GM12878 (cell line): Measurements from ENCODE around the gene TTC9C. TPM values are rescaled to one million over a fixed set of nuclear protein-coding genes. Genes with fewer than 3 reads are reported as not detected.

ENCODE experiments used
- ATAC-seq: fragments of 200-7000 bp; cut with Tn5 transposase; 3 replicates; pipeline ENCODE4 v1.9.1; 2020; ENCODE audit warnings: mild to moderate bottlenecking, moderate library complexity
- BruUV-seq: library from RNA; stranded (reverse); fragments of 400-500 nt; replicated peaks from 2 replicates; lab custom pipeline; 2021; lab: Mats Ljungman, UMichigan
- CTCF ChIA-PET: fragments of 300-600 bp; sonication (Branson Sonifier 250); formaldehyde crosslinking; extraction: SDS; loops from one replicate; lab custom pipeline; 2021; ENCODE audit warnings: inconsistent platforms; lab: Yijun Ruan, JAX
- POLR2A ChIA-PET: fragments of 350-600 bp; formaldehyde crosslinking; extraction: SDS; loops from one replicate; lab custom pipeline; 2021; ENCODE audit warnings: inconsistent platforms; lab: Charles Lee
- RAD21 ChIA-PET: fragments of 300-600 bp; sonication (Branson Sonifier 250); formaldehyde crosslinking; loops from one replicate; lab custom pipeline; 2023; ENCODE audit warnings: antibody characterized with exemption; ENCODE audit not compliant: unreplicated experiment; lab: Charles Lee
- SMC1A ChIA-PET: fragments of 300-600 bp; sonication (Branson Sonifier 250); formaldehyde crosslinking; loops from one replicate; lab custom pipeline; 2023; ENCODE audit not compliant: unreplicated experiment, uncharacterized antibody; lab: Charles Lee
- DNase-seq: peaks from one replicate; pipeline ENCODE4 v3.0.0-alpha.2; 2011; ENCODE audit warnings: low read depth, low spot score
- FAIRE-seq: peaks from 3 replicates; lab custom pipeline; 2011; peaks lifted over from hg19 to GRCh38; lab: Jason Lieb, UNC
- H2AFZ ChIP-seq: 2 replicates; pipeline ENCODE4 v1.6.0; 2011; ENCODE audit warnings: low read depth, low read length, control low read depth; ENCODE audit not compliant: control insufficient read depth
- H3K27ac ChIP-seq: 2 replicates; pipeline ENCODE4 v1.5.1; 2011; ENCODE audit warnings: control low read depth; ENCODE audit not compliant: control insufficient read depth, insufficient read depth
- H3K27me3 ChIP-seq, 2 experiments: replicated peaks in 1 of 2; 2 replicates each; pipeline versions ENCODE4 v1.6.0 to v1.6.1; 2011; ENCODE audit warnings: low read length in 1 of 2; ENCODE audit not compliant: control insufficient read depth in 2 of 2, insufficient read depth in 2 of 2
- H3K36me3 ChIP-seq, 2 experiments: 2 replicates each; pipeline ENCODE4 v1.5.1; 2011; ENCODE audit warnings: low read length in 1 of 2; ENCODE audit not compliant: control insufficient read depth in 2 of 2, insufficient read depth in 2 of 2
- H3K4me1 ChIP-seq: 2 replicates; pipeline ENCODE4 v1.6.1; 2011; ENCODE audit warnings: mild to moderate bottlenecking, low read length, moderate library complexity, mixed read lengths; ENCODE audit not compliant: control insufficient read depth, insufficient read depth
- H3K4me2 ChIP-seq: 2 replicates; pipeline ENCODE4 v1.6.0; 2011; ENCODE audit warnings: control low read depth; ENCODE audit not compliant: control insufficient read depth, insufficient read depth
- H3K4me3 ChIP-seq: fragments of 200-600 bp; sonication (generic); 2 replicates; pipeline ENCODE4 v1.5.1; 2016
- H3K79me2 ChIP-seq: 2 replicates; pipeline ENCODE4 v1.6.0; 2011; ENCODE audit warnings: low read length; ENCODE audit not compliant: control insufficient read depth, insufficient read depth
- H3K9ac ChIP-seq: 2 replicates; pipeline ENCODE4 v1.8.0; 2011; ENCODE audit warnings: low read length, control low read depth, mixed read lengths; ENCODE audit not compliant: control insufficient read depth, insufficient read depth
- H3K9me3 ChIP-seq: replicated peaks from 3 replicates; pipeline ENCODE4 v1.5.1; 2011; ENCODE audit warnings: mild to moderate bottlenecking, low read length; ENCODE audit not compliant: control insufficient read depth, insufficient read depth
- H4K20me1 ChIP-seq: 2 replicates; pipeline ENCODE4 v1.6.0; 2011; ENCODE audit not compliant: control insufficient read depth, insufficient read depth
- CHD1 ChIP-seq: IDR thresholded peaks from 2 replicates; pipeline ENCODE4 v1.6.1; 2012; ENCODE audit warnings: low read depth, low read length, improper control_type of control experiment
- CHD4 ChIP-seq: fragments of 200-600 bp; sonication (generic); IDR thresholded peaks from 2 replicates; pipeline ENCODE4 v1.6.1; 2016; ENCODE audit warnings: mild to moderate bottlenecking
- ETV6 ChIP-seq, 2 experiments: fragments of 450-650 bp in 1 of 2; IDR thresholded peaks in 1 of 2; conservative IDR thresholded peaks in 1 of 2; 2 replicates each; pipeline ENCODE4 v1.6.1; 2014; ENCODE audit warnings: antibody characterized with exemption in 1 of 2, borderline replicate concordance in 1 of 2, low read depth in 1 of 2, mild to moderate bottlenecking in 1 of 2, moderate library complexity in 1 of 2
- GABPA ChIP-seq: IDR thresholded peaks from 2 replicates; pipeline ENCODE4 v1.6.1; 2014; ENCODE audit warnings: antibody characterized with exemption, low read depth, mild to moderate bottlenecking, inconsistent platforms
- GATAD2B ChIP-seq: fragments of 450-650 bp; conservative IDR thresholded peaks from 2 replicates; pipeline ENCODE4 v1.6.1; 2017; ENCODE audit warnings: low read depth, mild to moderate bottlenecking, moderate library complexity
- HDAC2 ChIP-seq: fragments of 200-600 bp; sonication (generic); IDR thresholded peaks from 2 replicates; pipeline ENCODE4 v1.6.1; 2017
- HDGF ChIP-seq: fragments of 450-650 bp; IDR thresholded peaks from 2 replicates; pipeline ENCODE4 v1.6.1; 2016; ENCODE audit warnings: antibody characterized with exemption
- IKZF2 ChIP-seq, 2 experiments: fragments of 450-650 bp; IDR thresholded peaks; 2 replicates each; pipeline ENCODE4 v1.6.1; 2017; ENCODE audit warnings: mild to moderate bottlenecking in 2 of 2, moderate library complexity in 2 of 2
- KLF5 ChIP-seq: fragments of 450-650 bp; IDR thresholded peaks from 2 replicates; pipeline ENCODE4 v1.6.1; 2014; ENCODE audit warnings: mild to moderate bottlenecking; ENCODE audit not compliant: partially characterized antibody
- NBN ChIP-seq: fragments of 450-650 bp; IDR thresholded peaks from 2 replicates; pipeline ENCODE4 v1.6.1; 2016
- NFXL1 ChIP-seq: fragments of 450-650 bp; IDR thresholded peaks from 2 replicates; pipeline ENCODE4 v1.6.1; 2017; ENCODE audit warnings: antibody characterized with exemption, mild to moderate bottlenecking, borderline replicate concordance
- STAT1 ChIP-seq: fragments of 450-650 bp; conservative IDR thresholded peaks from 2 replicates; pipeline ENCODE4 v1.6.1; 2014; ENCODE audit warnings: antibody characterized with exemption, mild to moderate bottlenecking
- TCF12 ChIP-seq: IDR thresholded peaks from 2 replicates; pipeline ENCODE4 v1.6.1; 2011; ENCODE audit warnings: low read depth, mild to moderate bottlenecking, low read length
- ZNF217 ChIP-seq: fragments of 450-650 bp; IDR thresholded peaks from 2 replicates; pipeline ENCODE4 v1.6.1; 2017; ENCODE audit warnings: antibody characterized with exemption, mild to moderate bottlenecking
- WGBS: methylation state at CpG from one replicate; pipeline ENCODE4 v1.1.6; 2016; ENCODE audit warnings: low lambda C conversion rate; ENCODE audit not compliant: insufficient replicate concordance, insufficient coverage; ENCODE audit errors: missing lambda C conversion rate; 5-methylcytosine and 5-hydroxymethylcytosine counted together
- in situ Hi-C: fragments of 300-500 bp; cut with MboI; formaldehyde crosslinking; loops from 9 replicates; pipeline ENCODE4 v1.14.3; 2018; ENCODE audit warnings: mixed read lengths
- intact Hi-C: fragments of 100-400 bp; cut with micrococcal nuclease; formaldehyde crosslinking; loops from one replicate; pipeline ENCODE4 v1.14.2; 2022; ENCODE audit not compliant: unreplicated experiment
- polyA plus RNA-seq, 11 experiments: library from polyadenylated mRNA; depleted of rRNA in 4 of 11; unstranded in 6 of 11; stranded (reverse) in 5 of 11; fragments of >200 nt; fragmentation: Nextera tagmentation in 4 of 11; fragmentation: Illumina TruSeq in 1 of 11; extraction: Ambion mirVana in 4 of 11; extraction: Trizol in 1 of 11; gene quantifications; 1 replicate in 1 of 11; 2 replicates in 10 of 11; pipeline versions ENCODE4 v1.2.1 to v1.2.3, GENCODE V29; 2011 to 2016; ENCODE audit warnings: inconsistent platforms in 2 of 11, missing spikeins in 2 of 11, low read depth in 1 of 11
- total RNA-seq, 4 experiments: library from RNA; depleted of rRNA in 3 of 4; stranded (reverse); fragments of >200 nt in 3 of 4; fragmentation: Illumina TruSeq in 1 of 4; extraction: Trizol in 1 of 4; gene quantifications; 2 replicates each; pipeline versions ENCODE4 v1.2.1 to v1.2.3, GENCODE V29; 2013 to 2021
- TF ChIP-seq, protein P1 (sequence below): fragments of 450-650 bp; IDR thresholded peaks from 2 replicates; pipeline ENCODE4 v1.6.1; 2017; ENCODE audit warnings: mild to moderate bottlenecking, moderate library complexity

The TTC9C gene
- total and polyA plus RNA-seq, 10 of the 15 experiments (the other 5 are each of a cell fraction or from before 2014, with no cell fraction given): 42.0 to 72.3 (median 50.4) TPM

DNA sequence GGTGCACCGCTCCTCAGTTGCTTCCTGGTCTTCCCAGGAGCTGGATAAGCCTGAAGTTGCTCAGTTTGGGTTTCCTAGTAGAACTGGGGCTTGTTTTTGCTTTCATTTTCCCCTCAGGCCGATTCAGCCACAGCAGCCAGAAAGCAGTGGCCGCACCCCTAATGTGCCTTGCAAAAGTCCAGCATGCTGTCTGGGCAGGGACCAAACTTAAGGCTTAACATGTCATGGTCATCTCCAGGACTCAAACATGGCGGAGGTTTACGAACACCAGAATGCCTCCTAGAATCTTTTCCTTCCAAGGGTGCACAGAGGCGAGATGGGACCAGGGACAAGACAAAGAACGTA, 18.3 kb upstream of the TTC9C start:
- peak overlapping the region; percentile 88 for H3K27ac ChIP-seq
- WGBS: 77% methylated on average over 7 of the region's 7 CpGs
- ChIA-PET POLR2A (interaction anchor here (0.5 to 7.6 kb wide), 16 partner anchors 17 to 151 kb away, joined by 3 to 79 read pairs (median 4); partner anchors contain the start of genes B3GAT3, C11orf98, CSKMT and HNRNPUL2), SMC1A (interaction anchor here (1.1 to 5.3 kb wide), 7 partner anchors 14 to 153 kb away, joined by 3 to 26 read pairs (median 3); partner anchors contain the start of genes HNRNPUL2, MTA2 and TTC9C), CTCF (interaction anchor here (1.6 to 5.0 kb wide), 3 partner anchors 13 to 17 kb away, joined by 6 to 21 read pairs (median 6); partner anchors contain the start of genes HNRNPUL2 and TTC9C), RAD21 (interaction anchor here (0.5 to 1.8 kb wide), 7 partner anchors 17 to 153 kb away, joined by 3 to 8 read pairs (median 6); partner anchors contain the start of genes C11orf98, CSKMT, HNRNPUL2 and TUT1)
- DNase-seq (no peak), ATAC-seq (peak; percentile 5), FAIRE-seq (no peak)
- no peaks in the 10 kb centered on the region for H4K20me1 ChIP-seq
- no peaks in the 10 kb centered on the region for H3K27me3 ChIP-seq
- in situ Hi-C loops: no loop called here
- peaks cover 17 to 21% of the 10 kb centered on the region in 2 experiments for H3K36me3 ChIP-seq
- H3K79me2 ChIP-seq: no peaks in the 10 kb centered on the region
- no peaks in the 10 kb centered on the region for H3K9me3 ChIP-seq
- intact Hi-C loops: no loop called here
- BruUV-seq: TSS peak; percentile 98
- H2AFZ ChIP-seq: peak overlapping the region; percentile 84
- H3K9ac ChIP-seq: peak overlapping the region; percentile 90
- peak overlapping the region; percentile 59 for H3K4me3 ChIP-seq
- peak overlapping the region; percentile 86 for H3K4me2 ChIP-seq
- peaks cover 42% of the 10 kb centered on the region for H3K4me1 ChIP-seq
- TF ChIP-seq CHD1 (0 out of 2 replicates have a peak, but pooled peaks have one; percentile 8), ETV6 (conservative IDR thresholded peaks at IDR 0.05 in 1 of 2, IDR thresholded peaks at IDR 0.05 in 1 of 2; ENCODE audit: borderline replicate concordance in 1 of 2, low read depth in 1 of 2) (no peak), TCF12 (no peak), KLF5 (no peak), GATAD2B (0 out of 2 replicates have a peak, but pooled peaks have one; percentile 11)

DNA sequence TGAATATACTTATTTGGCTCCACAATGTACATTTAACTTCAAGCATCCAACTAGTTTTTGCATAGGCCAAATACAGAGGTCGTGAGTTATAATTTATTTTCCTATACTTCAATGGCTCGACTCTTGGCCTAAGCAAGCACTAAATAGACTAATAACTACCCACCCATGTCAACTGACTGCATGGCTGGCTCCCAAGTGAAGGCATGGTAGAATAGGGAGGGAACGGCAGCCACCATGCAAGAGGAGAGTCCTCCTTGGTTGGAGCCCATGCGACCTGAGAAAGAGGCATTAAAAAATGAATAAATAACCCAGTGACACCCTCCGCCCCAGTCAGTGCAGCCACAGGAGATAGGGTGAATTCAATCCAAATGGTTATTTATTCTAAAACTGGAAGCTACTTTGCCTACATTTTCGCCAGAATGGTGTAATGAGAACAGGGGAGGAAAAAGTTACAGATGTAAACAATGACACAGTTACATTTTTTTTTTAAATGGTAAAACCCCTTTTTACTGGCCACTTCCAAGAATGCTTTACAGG, 15.9 kb upstream of the TTC9C start:
- ChIA-PET POLR2A (interaction anchor here (5.5 kb wide), 1 partner anchor 14 kb away, joined by 40 read pairs; the partner anchor contains the start of genes HNRNPUL2 and TTC9C), CTCF (interaction anchor here (1.1 kb wide), 1 partner anchor 91 kb away, joined by 3 read pairs; no protein-coding TSS in a partner anchor)
- peaks cover 32% of the 10 kb centered on the region for H3K4me1 ChIP-seq
- TF ChIP-seq STAT1: no peak
- TF ChIP-seq HDAC2: no peak
- no peak for TF ChIP-seq IKZF2 (IDR thresholded peaks at IDR 0.05)
- TF ChIP-seq CHD4: no peak
- TF ChIP-seq GABPA: no peak
- no peak for TF ChIP-seq HDGF
- TF ChIP-seq, protein P1, sequence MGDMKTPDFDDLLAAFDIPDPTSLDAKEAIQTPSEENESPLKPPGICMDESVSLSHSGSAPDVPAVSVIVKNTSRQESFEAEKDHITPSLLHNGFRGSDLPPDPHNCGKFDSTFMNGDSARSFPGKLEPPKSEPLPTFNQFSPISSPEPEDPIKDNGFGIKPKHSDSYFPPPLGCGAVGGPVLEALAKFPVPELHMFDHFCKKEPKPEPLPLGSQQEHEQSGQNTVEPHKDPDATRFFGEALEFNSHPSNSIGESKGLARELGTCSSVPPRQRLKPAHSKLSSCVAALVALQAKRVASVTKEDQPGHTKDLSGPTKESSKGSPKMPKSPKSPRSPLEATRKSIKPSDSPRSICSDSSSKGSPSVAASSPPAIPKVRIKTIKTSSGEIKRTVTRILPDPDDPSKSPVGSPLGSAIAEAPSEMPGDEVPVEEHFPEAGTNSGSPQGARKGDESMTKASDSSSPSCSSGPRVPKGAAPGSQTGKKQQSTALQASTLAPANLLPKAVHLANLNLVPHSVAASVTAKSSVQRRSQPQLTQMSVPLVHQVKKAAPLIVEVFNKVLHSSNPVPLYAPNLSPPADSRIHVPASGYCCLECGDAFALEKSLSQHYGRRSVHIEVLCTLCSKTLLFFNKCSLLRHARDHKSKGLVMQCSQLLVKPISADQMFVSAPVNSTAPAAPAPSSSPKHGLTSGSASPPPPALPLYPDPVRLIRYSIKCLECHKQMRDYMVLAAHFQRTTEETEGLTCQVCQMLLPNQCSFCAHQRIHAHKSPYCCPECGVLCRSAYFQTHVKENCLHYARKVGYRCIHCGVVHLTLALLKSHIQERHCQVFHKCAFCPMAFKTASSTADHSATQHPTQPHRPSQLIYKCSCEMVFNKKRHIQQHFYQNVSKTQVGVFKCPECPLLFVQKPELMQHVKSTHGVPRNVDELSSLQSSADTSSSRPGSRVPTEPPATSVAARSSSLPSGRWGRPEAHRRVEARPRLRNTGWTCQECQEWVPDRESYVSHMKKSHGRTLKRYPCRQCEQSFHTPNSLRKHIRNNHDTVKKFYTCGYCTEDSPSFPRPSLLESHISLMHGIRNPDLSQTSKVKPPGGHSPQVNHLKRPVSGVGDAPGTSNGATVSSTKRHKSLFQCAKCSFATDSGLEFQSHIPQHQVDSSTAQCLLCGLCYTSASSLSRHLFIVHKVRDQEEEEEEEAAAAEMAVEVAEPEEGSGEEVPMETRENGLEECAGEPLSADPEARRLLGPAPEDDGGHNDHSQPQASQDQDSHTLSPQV: no peak
- no peak for TF ChIP-seq ZNF217
- no peak for TF ChIP-seq NBN
- no peak for TF ChIP-seq NFXL1

More for the DNA sequence above, 15.9 kb upstream of the TTC9C start:
- in situ Hi-C loops (no loop called here), intact Hi-C loops (no loop called here)
- FAIRE-seq (no peak), DNase-seq (no peak), ATAC-seq (no peak)
- Histone ChIP-seq H3K36me3 (peaks cover 34 to 35% of the 10 kb centered on the region in 2 experiments), H2AFZ (no peak overlapping the region), H3K4me2 (no peak overlapping the region), H3K79me2 (no peaks in the 10 kb centered on the region), H3K9ac (no peak overlapping the region), H3K27me3 (no peaks in the 10 kb centered on the region), H3K9me3 (no peaks in the 10 kb centered on the region), H3K27ac (no peak overlapping the region), H4K20me1 (no peaks in the 10 kb centered on the region), H3K4me3 (no peak overlapping the region)
- ChIA-PET RAD21 (no interaction called here), SMC1A (interaction anchor here (5.3 kb wide), 1 partner anchor 16 kb away, joined by 26 read pairs; the partner anchor contains the start of genes HNRNPUL2 and TTC9C)
- no TSS peak for BruUV-seq
- 62% methylated on average over 6 of the region's 6 CpGs for WGBS
